Gastrocnemius medialis (tissue), 4 donors: ENCODE measurements around the gene USB1.

ENCODE experiments used
- POLR2A ChIP-seq, 2 donors: fragments of 450-650 bp; IDR thresholded peaks; one replicate each; pipeline ENCODE4 v1.6.1; 2017; ENCODE audit warnings: antibody characterized with exemption in 2 of 2, mild to moderate bottlenecking in 2 of 2, moderate library complexity in 2 of 2
- TF ChIP-seq, protein P1 (sequence below), 5 experiments: fragments of 450-650 bp in 3 of 5; fragments of 200-600 bp in 2 of 5; sonication (generic) in 2 of 5; IDR thresholded peaks in 4 of 5; conservative IDR thresholded peaks in 1 of 5; 1 replicate in 4 of 5; 2 replicates in 1 of 5; pipeline ENCODE4 v1.5.1; 2016 to 2019; ENCODE audit warnings: antibody characterized with exemption in 5 of 5, mild to moderate bottlenecking in 3 of 5, moderate library complexity in 3 of 5

DNA sequence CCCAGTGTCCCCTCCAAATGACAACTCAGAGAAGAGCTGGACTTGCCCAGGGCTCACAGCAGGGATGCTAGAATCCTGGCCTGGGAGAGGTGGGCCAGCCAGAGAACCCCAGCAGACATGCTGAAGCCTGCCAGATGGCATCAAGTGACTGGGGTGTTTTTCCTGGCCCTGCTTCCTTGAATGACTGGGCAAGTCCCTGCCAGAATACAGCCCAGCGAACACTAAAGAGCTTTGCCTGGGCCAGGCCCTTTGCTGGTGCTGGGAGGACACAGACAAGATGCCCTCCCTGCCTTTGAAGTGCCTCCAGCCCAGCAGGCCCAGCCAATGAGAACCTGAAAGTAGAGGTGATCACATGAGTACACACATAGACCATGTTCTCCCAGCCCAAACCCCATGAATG is 12.3 kb upstream of the USB1 start:
- TF ChIP-seq, protein P1, sequence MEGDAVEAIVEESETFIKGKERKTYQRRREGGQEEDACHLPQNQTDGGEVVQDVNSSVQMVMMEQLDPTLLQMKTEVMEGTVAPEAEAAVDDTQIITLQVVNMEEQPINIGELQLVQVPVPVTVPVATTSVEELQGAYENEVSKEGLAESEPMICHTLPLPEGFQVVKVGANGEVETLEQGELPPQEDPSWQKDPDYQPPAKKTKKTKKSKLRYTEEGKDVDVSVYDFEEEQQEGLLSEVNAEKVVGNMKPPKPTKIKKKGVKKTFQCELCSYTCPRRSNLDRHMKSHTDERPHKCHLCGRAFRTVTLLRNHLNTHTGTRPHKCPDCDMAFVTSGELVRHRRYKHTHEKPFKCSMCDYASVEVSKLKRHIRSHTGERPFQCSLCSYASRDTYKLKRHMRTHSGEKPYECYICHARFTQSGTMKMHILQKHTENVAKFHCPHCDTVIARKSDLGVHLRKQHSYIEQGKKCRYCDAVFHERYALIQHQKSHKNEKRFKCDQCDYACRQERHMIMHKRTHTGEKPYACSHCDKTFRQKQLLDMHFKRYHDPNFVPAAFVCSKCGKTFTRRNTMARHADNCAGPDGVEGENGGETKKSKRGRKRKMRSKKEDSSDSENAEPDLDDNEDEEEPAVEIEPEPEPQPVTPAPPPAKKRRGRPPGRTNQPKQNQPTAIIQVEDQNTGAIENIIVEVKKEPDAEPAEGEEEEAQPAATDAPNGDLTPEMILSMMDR (IDR thresholded peaks at IDR 0.05 in 4 of 5, conservative IDR thresholded peaks at IDR 0.05 in 1 of 5) = no peak
- no peak for TF ChIP-seq POLR2A (IDR thresholded peaks at IDR 0.05)
